BE2C (cell line): ENCODE results near the gene EVL.
"Not testable (repeated sequence)": the region's sequence is repeated elsewhere in the genome, so short reads cannot be mapped to it uniquely, and the experiment has no call there.

Experiments used
- DNase-seq: peaks from one replicate; pipeline ENCODE4 v3.0.0-alpha.2; 2020
- H3K27me3 ChIP-seq: fragments of 250-450 bp; sonication (Bioruptor Pico); 2 replicates; pipeline ENCODE4 v1.5.1; 2020; ENCODE audit warnings: mild to moderate bottlenecking
- H3K36me3 ChIP-seq: fragments of 250-450 bp; sonication (Bioruptor Pico); 2 replicates; pipeline ENCODE4 v1.5.1; 2020; ENCODE audit warnings: mild to moderate bottlenecking
- H3K4me1 ChIP-seq: fragments of 250-450 bp; sonication (Bioruptor Pico); 2 replicates; pipeline ENCODE4 v1.5.1; 2020
- H3K4me3 ChIP-seq: 2 replicates; pipeline ENCODE4 v1.5.1; 2011; ENCODE audit warnings: low read depth, low read length
- H3K9me3 ChIP-seq: fragments of 250-450 bp; sonication (Bioruptor Pico); 2 replicates; pipeline ENCODE4 v1.5.1; 2020
- CTCF ChIP-seq: IDR thresholded peaks from 2 replicates; pipeline ENCODE4 v1.5.1; 2012; ENCODE audit warnings: mild to moderate bottlenecking, low read depth, low read length

Gene EVL

GRCh38 chr14:100022772-100023451 is 42.3 kb upstream of the EVL start:
- no peaks in the 10 kb centered on the region for H3K36me3 ChIP-seq
- DNase-seq = no peak
- no peaks in the 10 kb centered on the region for H3K9me3 ChIP-seq
- no peaks in the 10 kb centered on the region for H3K27me3 ChIP-seq
- no peak for TF ChIP-seq CTCF
- H3K4me3 ChIP-seq = no peak overlapping the region
- peaks cover 42% of the 10 kb centered on the region for H3K4me1 ChIP-seq

GRCh38 chr14:100025111-100025510 is 40.1 kb upstream of the EVL start:
- peak; percentile 84 for DNase-seq
- no peaks in the 10 kb centered on the region for H3K36me3 ChIP-seq
- no peaks in the 10 kb centered on the region for H3K27me3 ChIP-seq
- peak; percentile 73 for TF ChIP-seq CTCF
- H3K4me3 ChIP-seq = no peak overlapping the region
- H3K4me1 ChIP-seq = peaks cover 30% of the 10 kb centered on the region
- no peaks in the 10 kb centered on the region for H3K9me3 ChIP-seq

- no peak for DNase-seq
Measured at GRCh38 chr14:100027771-100028490, 37.3 kb upstream of the EVL start.

GRCh38 chr14:100028990-100029677 is 36.1 kb upstream of the EVL start:
- H3K4me1 ChIP-seq = peaks cover 15% of the 10 kb centered on the region
- DNase-seq = no peak
- TF ChIP-seq CTCF = no peak; the same call in 1 of the 2 replicates
- H3K27me3 ChIP-seq = no peaks in the 10 kb centered on the region
- no peaks in the 10 kb centered on the region for H3K36me3 ChIP-seq
- H3K4me3 ChIP-seq = no peak overlapping the region
- no peaks in the 10 kb centered on the region for H3K9me3 ChIP-seq

More at GRCh38 chr14:100027771-100028490, 37.3 kb upstream of the EVL start:
- Histone ChIP-seq H3K27me3 (no peaks in the 10 kb centered on the region), H3K36me3 (no peaks in the 10 kb centered on the region), H3K9me3 (no peaks in the 10 kb centered on the region), H3K4me1 (peaks cover 17% of the 10 kb centered on the region), H3K4me3 (no peak overlapping the region)
- TF ChIP-seq CTCF = no peak

- not testable (repeated sequence) for H3K4me1 ChIP-seq, H3K4me3 ChIP-seq, H3K27me3 ChIP-seq
Measured at GRCh38 chr14:100030006-100030405, 35.2 kb upstream of the EVL start.

GRCh38 chr14:100030452-100031153 is 34.6 kb upstream of the EVL start:
- no peak for DNase-seq
- no peak for TF ChIP-seq CTCF
- Histone ChIP-seq H3K4me1 (peaks cover under 1% of the 10 kb centered on the region; the same call in 1 of the 2 replicates), H3K27me3 (no peaks in the 10 kb centered on the region), H3K36me3 (no peaks in the 10 kb centered on the region), H3K9me3 (no peaks in the 10 kb centered on the region), H3K4me3 (no peak overlapping the region)

More at GRCh38 chr14:100030006-100030405, 35.2 kb upstream of the EVL start:
- DNase-seq, H3K9me3 ChIP-seq, H3K36me3 ChIP-seq: not testable (repeated sequence)
